ENCODE results near the gene TMEM273. TPM values are rescaled to one million over a fixed set of nuclear protein-coding genes. Genes with fewer than 3 reads are reported as not detected.
A peak's percentile ranks its signal among the peaks of the same experiment; 100 is the strongest.

TMEM273 gene, protein sequence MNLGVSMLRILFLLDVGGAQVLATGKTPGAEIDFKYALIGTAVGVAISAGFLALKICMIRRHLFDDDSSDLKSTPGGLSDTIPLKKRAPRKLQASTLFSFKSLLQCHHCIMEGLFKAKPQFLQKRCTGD
- polyA plus RNA-seq (ENCODE audit: insufficient read length in 12 of 12) = 10 to 100 TPM in 2 of 12 donors, 1 to 10 TPM in 9, not detected in 1; 4.7 to 10.2 (median 6.6) TPM
- long read RNA-seq, donor 1 = 0 reads
- long read RNA-seq, donor 2 = 0 reads
- long read RNA-seq, donor 3, partial matches to known transcripts = 0 of 1 reads
- long read RNA-seq, donor 3, other reads (novel, unspliced or antisense) = 0 of 1 reads
- long read RNA-seq, donor 4 = 0 reads
- long read RNA-seq, donor 5 = 0 reads
- long read RNA-seq, donor 6 = 0 reads
- long read RNA-seq, donor 7, partial matches to known transcripts = 0 of 1 reads
- long read RNA-seq, donor 7, other reads (novel, unspliced or antisense) = 0 of 1 reads
- long read RNA-seq, donor 8 = 0 reads
- long read RNA-seq, donor 9, partial matches to known transcripts = 0 of 1 reads
- long read RNA-seq, donor 9, other reads (novel, unspliced or antisense) = 0 of 1 reads
- long read RNA-seq, donor 10 = 0 reads
- long read RNA-seq, donor 11, partial matches to known transcripts = 0 of 1 reads
- long read RNA-seq, donor 11, other reads (novel, unspliced or antisense) = 0 of 1 reads

DNA sequence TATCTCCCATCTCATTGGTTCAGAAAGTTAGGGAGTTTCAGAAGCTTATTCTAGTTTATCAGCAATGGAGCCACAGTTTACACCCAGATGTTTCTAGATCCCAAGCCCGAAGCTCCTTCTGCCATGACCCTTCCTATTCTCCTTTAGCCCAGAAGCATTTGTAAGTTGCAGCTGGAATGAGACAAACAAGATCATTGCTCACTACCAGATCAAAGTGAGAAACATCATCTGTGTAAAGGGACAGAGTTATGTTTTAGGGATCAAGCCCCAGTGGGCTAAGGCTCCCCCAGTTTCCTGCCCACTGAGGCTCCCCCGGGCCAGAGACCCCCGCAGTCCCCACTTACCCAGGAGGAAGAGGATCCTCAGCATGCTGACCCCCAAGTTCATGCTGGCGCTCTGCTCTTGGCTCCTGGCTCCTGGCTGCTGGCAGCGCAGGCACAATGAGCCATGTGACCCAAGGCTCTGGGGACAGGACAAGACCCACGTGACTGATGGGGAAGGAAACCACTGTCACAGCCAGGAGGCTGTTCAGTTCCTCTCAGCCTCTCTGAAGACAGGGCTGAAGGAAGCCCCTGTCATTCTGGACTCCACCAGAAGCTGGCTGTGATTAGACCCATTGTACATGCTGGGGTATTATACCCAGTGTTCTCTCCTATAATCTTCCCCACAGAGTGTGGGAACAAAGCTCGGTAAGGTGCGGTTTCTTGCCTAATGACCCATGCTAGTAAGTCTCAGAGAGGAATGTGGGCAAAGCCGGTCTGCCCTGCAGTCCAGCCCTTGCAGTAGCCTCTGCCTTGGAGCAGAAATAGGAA, at the start of gene TMEM273:
Gene TMEM273 (minus strand): TSS at position 442 of the 812 bp plus-strand sequence. CDS start 55 bp downstream, at position 387.
- peak; percentile 30 for DNase-seq

DNA sequence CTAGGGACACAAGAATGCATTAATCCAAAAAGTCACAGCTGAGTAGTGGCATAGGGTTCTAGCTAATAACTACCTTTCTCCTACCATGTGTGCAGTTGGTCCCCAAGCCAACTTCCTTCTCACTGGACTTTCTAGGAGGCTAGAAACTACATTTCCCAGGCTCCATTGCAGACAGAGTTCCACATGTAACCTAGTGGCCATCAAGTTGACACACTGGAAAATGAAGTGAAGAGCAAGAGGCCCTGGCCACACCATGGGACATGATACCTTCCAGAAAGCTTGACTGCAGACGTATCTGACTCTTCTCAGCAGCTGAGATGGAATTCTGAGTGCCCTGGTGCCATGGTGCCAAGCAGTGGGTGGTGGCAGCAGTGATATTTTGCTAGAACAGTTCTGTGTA, 49.8 kb upstream of the TMEM273 start:
- DNase-seq = no peak

DNA sequence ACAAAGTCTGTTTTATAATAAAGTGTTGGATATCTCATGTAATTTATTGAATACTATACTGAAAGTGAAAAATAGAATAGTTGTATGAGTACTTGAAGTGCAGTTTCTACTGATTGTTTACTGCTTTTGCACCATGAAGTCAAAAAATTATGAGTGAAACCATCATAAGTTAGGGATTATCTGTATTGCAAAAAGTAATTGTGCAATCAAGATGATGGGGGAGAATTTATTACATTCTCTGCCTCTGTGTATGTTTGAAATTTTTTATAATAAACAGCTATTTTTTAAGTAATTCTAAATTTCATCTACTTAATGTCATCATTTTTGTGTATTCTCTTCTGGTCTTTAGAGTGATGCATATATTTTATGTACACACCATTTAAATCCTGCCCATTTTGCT, 47.2 kb upstream of the TMEM273 start:
- no peak for DNase-seq

DNA sequence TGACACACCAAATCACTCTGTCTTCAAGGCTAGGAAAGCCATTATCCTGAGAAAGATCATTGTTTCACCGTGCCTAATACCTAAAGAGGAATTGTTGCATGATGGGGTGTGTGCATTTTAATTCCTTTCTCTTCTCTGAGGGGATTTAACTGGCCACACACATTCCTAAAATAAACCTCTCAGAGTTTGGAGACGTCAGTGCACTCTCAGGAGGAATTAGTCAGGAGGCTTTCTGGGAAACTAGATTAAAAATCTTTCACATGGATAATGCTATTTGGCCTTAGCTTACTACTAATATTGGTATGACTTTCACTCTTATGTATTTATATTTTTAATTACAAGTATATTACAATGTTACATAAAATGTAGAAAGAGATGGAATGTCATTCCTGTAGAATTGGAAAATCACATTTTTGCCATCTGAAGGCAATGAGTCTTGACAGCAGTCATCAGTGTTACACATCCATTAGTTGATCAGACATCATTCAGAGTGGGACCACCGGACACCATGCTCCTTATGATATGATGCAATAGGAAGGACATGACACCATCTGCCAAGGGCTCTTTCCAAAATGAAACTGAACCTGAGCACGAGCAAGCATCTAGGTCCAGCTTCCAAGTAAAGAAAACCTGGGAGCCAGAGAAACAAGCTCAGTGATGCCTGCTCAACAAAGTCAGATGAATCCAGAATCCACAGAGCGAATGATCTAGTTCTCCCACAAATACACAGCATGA, 43.1 kb upstream of the TMEM273 start:
- DNase-seq = no peak

DNA sequence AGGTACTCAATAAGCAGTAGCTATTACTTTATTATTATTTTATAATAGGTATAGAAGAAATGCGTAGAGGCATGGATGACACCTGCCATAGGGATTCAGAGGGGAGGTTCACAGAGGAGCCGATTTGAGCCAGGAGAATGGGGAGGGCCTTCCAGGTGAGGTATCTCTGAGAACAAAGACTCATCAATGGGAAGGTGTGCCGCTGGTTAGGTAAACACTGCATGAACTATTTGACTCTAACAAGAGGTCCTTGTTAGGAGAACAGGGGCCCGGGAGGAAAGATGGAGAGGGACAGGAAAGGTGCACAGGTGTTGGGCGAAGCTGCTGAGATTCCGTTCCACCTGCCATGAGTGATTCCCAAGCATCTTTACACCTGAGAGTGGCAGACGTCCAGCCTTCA, 41.8 kb upstream of the TMEM273 start:
- no peak for DNase-seq

DNA sequence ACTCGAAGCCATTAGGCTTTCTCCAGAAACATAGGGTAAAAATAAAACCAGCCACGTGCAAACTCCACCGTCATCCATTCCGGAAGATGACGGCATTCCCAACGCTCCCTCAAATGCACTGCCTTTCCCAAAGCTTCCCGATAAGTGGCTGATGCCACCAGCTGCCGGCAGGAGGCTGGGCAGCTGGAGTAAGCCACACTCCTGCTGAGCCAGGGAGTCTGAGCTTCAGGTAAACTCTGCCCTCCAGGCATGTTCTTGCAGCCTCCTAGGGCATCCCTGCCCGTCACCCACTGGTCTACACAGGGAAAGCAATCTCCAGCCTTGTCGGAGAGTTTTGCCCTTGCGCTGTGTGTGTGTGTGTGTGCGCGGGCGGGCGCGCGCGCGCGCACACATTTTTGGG, 40.5 kb upstream of the TMEM273 start:
- DNase-seq = no peak

DNA sequence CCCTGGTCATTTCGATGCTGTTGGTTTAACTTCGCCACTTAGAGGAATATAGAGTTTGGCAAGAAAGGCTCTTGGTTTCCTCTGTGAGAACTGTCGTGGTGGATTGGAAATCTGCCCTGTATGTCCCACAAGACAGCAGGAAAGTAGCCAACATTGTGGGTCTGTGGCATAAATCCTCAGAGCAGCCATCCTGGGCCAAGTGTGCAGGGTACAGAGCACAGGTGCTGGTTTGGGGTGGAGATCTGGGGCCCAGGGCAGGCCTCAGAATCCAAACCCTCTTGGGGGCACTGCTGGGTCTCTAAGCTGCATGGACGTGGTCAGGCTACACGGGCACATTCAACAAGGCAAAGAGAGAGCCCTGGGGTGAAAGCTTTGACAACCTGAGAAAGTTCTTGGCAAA, 39.2 kb upstream of the TMEM273 start:
- no peak for DNase-seq

DNA sequence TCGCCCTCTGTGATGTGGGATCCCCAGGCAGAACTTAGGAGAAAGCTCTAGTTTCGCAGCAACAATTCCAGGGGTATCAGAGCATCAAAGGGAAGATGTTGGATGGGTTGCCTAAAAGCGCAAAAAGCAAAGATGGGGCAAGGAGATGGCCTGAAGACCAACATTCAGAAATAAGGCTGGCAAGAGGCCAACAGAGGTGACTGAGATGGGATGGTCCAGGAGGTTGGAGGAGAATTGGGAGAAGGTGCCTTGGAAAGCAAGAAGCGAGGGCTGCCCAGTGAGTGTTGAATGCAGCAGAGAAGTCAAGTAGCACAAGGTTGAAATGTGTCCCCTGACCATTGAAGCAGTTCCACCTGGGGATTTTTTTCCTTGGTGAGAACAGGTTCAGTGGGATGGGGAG, 38.4 kb upstream of the TMEM273 start:
- no peak for DNase-seq

DNA sequence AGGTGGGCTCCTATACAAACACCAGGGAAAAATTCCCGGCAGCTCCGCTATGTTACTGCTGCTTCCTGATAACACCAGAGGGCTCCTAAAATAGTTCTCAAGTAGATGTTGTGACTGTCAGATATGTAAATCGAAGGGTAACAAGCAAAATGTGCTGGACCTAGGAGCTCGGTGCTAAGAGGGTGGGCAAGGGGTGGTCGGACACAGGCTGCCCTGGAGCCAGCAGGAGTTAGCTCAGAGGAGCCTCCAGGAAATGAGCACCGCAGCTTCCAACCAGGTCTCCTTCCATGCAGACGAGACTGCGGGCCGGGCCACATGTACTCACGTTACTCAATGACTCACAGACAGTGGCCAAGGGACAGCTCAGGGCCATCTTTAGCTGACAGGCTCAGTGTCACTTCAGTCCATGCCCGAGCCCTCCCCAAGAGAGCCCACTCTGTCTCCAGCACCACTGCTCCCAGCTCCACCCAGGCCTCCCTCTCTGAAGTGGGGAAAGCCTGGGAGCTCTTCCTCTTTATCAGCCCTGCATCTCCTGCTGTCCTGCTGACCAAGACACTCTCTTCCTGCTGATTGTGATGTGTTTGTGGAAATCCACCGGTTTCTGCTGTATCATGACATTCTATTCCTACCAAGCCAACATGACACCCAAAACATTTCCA, 37.2 kb upstream of the TMEM273 start:
- DNase-seq = no peak

DNA sequence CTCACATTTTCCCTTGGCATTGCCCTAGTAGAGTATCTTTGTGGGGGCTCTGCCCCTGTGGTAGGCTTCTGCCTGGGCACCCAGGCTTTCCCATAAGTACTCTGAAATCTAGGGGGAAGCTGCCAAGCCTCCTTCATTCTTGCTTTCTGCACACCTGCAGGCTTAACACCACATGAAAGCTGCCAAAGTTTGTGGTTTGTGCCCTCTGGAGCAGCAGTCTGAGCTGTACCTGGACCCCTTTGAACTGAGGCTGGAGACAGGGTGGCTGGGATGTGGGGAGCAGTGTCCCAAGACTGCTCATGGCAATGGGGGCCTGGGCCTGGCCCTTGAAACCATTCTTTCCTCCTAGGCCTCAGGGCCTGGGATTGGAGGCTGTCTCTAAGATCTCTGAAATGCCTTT, 35.0 kb upstream of the TMEM273 start:
- DNase-seq = no peak

DNA sequence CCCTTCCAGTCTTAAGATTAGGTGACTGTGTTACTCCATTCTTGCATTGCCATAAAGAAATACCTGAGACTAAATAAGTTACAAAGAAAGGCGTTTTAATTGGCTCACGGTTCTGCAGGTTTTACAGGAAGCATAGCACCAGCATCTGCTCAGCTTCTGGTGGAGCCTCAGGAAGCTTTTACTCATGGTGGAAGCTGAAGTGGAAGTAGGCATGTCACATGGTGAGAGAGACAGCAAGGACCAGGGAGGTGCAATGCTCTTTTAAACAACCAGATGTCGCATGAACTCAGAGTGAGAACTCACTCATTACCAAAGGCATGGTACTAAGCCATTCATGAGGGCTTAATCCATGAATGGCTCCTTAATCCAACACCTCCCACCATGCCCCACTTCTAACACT, 34.0 kb upstream of the TMEM273 start:
- no peak for DNase-seq

DNA sequence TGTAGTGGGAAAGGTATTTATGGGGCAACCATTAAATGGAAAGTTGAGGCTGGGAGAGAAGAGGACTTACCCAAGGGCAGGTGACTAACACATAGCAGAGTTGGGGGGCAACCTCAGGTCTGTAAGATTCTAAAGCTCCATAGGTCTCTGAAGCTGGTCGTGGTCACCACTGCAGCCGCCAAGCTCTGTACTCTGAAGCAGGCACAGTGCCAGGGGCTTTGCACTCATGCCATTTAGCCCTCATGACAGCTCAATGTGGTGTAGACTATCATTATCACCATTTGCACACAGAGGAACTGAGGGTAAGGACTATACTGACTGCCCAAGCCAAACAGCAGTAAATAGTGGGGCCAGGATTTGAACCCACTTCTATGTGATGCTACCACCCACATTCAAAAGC, 32.5 kb upstream of the TMEM273 start:
- DNase-seq = no peak

DNA sequence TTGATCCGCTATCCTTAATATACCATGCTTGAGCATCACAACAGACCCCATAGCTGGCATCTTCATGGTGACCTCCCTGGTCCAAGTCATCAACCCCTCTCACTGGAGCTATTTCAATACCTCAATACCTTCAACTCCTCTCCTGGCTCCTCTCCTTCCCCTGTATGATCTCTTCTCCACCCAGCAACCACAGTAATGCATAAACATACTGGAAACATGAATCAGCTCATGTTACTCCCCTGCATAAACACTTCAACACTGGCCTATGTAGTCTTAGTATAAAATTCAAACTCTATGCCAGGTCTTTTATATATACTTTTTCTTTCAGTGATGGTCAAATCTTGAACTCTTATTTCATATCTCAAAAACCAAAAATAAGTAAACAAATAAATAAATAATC, 31.8 kb upstream of the TMEM273 start:
- no peak for DNase-seq

DNA sequence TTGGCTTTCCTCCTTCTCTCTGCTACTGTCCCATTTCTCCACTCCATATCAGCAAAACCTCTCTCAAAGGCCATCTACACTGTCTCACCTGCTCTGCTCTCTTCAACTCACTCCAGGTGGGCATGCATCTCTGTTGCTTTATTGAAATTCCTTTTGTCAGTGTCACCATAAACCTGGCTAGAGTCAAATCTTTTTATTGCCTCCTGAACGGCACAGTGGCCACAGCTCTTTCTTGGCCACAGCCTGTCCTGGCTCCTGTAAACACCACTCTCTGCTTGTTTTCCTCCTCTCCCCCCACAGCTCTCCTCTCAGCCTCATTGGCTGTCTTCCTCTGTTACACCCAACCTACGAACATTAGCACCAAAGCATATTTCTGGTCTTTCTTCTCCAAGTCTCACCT, 31.1 kb upstream of the TMEM273 start:
- DNase-seq = no peak

DNA sequence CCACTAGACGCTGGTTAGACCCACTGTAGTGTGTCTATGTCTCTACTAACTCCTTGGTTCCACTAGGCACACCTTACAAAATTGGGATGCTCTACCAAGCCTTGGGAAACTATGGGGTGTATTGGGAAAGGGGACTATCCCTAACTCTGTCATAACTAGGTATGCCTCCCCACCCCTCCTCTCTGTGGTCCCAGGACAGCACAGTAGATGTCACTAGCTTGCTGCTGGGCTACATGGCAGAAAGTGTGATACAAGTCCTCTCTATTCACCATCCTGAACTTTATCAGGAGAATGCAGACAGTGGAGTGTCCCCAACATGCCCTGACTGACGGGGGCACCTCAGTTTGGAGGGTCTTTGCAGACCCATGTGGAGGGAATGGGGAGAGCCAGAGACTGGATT, 30.3 kb upstream of the TMEM273 start:
- DNase-seq = no peak

DNA sequence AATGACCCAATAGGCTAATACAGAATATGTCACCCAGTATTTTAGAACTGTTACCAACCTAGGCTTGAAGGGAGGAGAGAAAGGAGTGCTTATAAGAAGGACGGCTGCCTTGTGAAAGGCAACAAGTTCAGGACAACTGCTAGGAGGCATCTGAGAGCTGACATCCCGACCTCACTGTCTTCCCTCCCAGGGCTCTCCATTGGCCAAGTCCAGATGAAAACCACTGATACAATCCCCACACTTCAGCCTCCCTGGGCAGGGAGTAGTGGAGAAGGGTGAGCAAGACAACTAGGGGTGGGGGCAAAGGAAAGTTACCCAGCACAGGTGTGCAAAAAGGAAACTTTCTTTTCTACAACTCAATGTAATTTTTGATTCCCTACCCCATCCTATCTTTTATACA, 29.5 kb upstream of the TMEM273 start:
- no peak for DNase-seq

DNA sequence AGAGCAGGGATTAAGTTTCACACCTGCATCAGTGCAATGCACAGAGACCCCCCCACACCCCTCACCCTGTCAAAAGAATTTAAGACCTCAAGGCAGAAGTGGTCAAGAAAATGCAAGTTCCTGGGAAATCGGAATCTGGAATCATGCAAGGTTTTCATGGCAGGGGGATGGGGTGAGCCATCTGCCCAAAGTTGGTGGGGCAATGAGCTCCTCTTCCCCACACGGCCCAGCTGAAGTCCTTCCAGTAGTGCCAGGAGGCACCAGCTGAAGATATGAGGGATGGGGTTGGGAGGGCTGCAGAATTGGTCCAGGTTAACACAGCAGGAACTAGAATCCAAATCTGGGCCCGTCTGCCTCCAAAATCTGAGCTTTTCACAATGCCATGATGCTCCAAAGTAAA, 25.0 kb upstream of the TMEM273 start:
- DNase-seq = no peak

DNA sequence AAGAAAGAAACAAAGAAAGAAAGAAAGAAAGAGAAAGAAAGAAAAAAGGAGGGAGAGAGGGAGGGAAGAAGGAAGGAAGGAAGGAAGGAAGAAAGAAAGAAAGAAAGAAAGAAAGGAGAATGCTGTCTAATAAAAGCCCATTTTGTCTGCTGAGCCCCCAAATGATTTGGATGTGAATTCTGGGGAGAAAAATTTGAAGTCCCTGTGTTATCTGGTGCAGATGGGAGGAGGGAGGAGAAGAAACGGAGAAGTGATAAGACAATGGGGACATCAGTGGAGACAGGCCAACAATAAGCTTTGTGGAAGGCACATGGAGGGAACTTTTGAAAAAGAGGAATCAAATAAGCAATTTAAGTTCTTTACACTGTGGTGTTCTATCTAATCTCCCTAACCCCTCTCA, 24.6 kb upstream of the TMEM273 start:
- DNase-seq = no peak

DNA sequence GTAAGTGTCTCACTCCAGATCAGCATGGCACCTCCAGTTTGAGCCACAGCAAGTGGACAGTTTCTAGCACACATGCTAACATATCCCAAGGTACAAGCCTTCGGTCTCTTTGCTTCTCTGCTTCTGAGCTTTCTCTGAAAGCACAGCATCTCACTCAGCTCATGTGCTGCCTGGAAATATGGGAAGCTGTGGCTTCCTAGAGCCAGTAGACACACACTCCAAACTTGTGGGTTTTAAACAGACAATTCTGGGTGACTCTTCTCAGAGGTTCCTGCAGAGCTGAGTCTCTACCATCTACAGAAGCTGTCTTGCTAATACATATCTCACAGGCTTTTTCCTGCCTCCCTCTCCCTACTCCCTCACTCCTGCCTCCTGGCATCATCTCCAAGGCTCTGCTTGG, 23.9 kb upstream of the TMEM273 start:
- DNase-seq = no peak

DNA sequence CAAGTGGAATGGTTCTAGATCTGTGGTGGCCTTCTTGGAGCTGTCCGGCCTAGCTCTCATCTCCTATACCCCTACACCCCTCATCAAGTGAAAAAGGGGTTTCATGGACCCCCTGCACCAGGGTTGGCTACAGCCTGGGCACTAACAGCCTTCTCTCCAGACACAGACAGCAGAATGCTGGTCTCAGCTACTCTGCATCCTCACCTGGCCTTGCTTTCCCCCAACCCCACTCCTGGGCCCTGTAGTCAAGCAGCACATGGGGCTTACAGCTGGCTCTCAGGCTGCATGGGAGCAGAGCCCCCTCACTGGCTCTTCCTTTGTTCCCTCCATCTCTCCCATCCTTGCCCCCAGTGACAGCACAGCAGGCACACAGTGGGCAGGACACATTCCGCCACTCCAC, 20.8 kb upstream of the TMEM273 start:
- no peak for DNase-seq

DNA sequence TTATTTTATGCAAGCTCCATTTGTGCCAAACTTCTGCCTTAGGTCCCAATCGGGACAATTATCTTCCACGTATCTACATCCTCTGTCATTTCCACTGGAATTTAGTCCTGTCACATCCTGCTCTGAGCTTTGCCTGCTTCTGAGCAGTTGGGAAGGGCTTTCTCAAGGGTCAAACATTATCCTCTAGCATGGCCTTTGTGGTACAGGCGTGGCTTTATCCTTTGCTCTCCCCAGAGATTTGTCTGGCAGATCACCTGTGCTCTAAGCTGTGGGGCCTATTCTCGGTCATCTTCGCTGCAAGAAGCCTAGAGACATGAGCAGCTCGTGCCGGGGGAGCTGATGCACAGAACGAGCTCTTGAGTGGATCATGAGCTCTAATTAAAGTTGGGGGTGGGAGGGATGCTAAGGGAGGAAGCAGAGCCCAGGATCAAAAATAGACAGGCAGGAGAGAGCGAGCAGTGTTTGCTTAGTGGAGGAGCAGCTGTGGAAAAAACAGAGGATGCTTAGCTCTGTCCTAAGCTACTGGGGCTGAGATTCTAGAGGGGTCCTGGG, 19.8 kb upstream of the TMEM273 start:
- DNase-seq = no peak
